HEK293 (cell line): ENCODE measurements around the gene PTCHD1.

Experiments used
- RBAK ChIP-seq: fragments of 450-650 bp; formaldehyde crosslinking; IDR thresholded peaks from 2 replicates; pipeline ENCODE4 v1.5.1; 2016; ENCODE audit warnings: missing biosample characterization, missing genetic modification characterization
- TCF7L2 ChIP-seq: IDR thresholded peaks from 2 replicates; pipeline ENCODE4 v1.6.1; 2011; ENCODE audit warnings: low read depth, mild to moderate bottlenecking, inconsistent platforms, low read length, moderate library complexity, borderline replicate concordance
- ZBTB8A ChIP-seq: fragments of 450-650 bp; formaldehyde crosslinking; IDR thresholded peaks from 2 replicates; pipeline ENCODE4 v1.5.1; 2016; ENCODE audit warnings: missing biosample characterization, missing genetic modification characterization
- ZNF324 ChIP-seq: fragments of 450-650 bp; formaldehyde crosslinking; IDR thresholded peaks from 2 replicates; pipeline ENCODE4 v1.5.1; 2016; ENCODE audit warnings: missing biosample characterization, missing genetic modification characterization
- ZNF560 ChIP-seq: fragments of 450-650 bp; formaldehyde crosslinking; IDR thresholded peaks from 2 replicates; pipeline ENCODE4 v1.5.1; 2017; ENCODE audit warnings: missing biosample characterization, missing genetic modification characterization, borderline replicate concordance
- ZNF561 ChIP-seq: fragments of 450-650 bp; IDR thresholded peaks from 2 replicates; pipeline ENCODE4 v1.5.1; 2018; ENCODE audit warnings: missing biosample characterization, missing genetic modification characterization, borderline replicate concordance
- ZNF585B ChIP-seq: fragments of 450-650 bp; formaldehyde crosslinking; IDR thresholded peaks from 2 replicates; pipeline ENCODE4 v1.5.1; 2016; ENCODE audit warnings: missing biosample characterization, missing genetic modification characterization
- ZNF777 ChIP-seq: fragments of 450-650 bp; formaldehyde crosslinking; IDR thresholded peaks from 2 replicates; pipeline ENCODE4 v1.5.1; 2017; ENCODE audit warnings: missing biosample characterization, missing genetic modification characterization, borderline replicate concordance
- ZNF785 ChIP-seq: fragments of 450-650 bp; formaldehyde crosslinking; IDR thresholded peaks from 2 replicates; pipeline ENCODE4 v1.5.1; 2016; ENCODE audit warnings: missing biosample characterization, missing genetic modification characterization
- ZNF792 ChIP-seq: fragments of 450-650 bp; formaldehyde crosslinking; IDR thresholded peaks from 2 replicates; pipeline ENCODE4 v1.5.1; 2016; ENCODE audit warnings: missing biosample characterization, missing genetic modification characterization
- TF ChIP-seq, protein P1 (sequence below): fragments of 450-650 bp; formaldehyde crosslinking; IDR thresholded peaks from 2 replicates; pipeline ENCODE4 v1.5.1; 2016; ENCODE audit warnings: missing biosample characterization, missing genetic modification characterization
- TF ChIP-seq, protein P2 (sequence below): fragments of 450-650 bp; formaldehyde crosslinking; IDR thresholded peaks from 2 replicates; pipeline ENCODE4 v1.5.1; 2016; ENCODE audit warnings: missing biosample characterization, missing genetic modification characterization
- TF ChIP-seq, protein P3 (sequence below): fragments of 450-650 bp; formaldehyde crosslinking; IDR thresholded peaks from 2 replicates; pipeline ENCODE4 v1.5.1; 2017; ENCODE audit warnings: missing biosample characterization, missing genetic modification characterization
- TF ChIP-seq, protein P4 (sequence below): IDR thresholded peaks from 2 replicates; pipeline ENCODE4 v1.6.1; 2011; ENCODE audit warnings: mild to moderate bottlenecking, low read depth, low read length, borderline replicate concordance

DNA sequence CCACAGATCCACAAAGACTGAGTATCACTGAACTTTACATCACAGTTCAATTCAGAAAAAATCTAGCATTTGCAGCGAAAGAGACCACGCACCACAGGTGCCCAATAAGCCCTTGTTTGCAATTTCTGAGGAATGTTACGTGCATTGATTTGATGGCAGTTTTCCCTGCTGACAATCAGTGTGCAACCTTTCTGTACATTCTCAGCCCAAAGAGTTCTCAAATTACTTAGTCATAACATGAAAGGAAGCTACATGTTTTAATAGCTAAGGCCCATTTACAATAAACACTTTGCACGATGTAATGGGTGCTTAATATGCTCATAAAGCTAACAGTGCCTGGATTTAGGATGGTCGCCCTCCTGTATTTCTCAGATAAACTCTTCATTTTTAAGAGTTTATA lies 47.9 kb downstream of the PTCHD1 start:
- TF ChIP-seq, protein P1, sequence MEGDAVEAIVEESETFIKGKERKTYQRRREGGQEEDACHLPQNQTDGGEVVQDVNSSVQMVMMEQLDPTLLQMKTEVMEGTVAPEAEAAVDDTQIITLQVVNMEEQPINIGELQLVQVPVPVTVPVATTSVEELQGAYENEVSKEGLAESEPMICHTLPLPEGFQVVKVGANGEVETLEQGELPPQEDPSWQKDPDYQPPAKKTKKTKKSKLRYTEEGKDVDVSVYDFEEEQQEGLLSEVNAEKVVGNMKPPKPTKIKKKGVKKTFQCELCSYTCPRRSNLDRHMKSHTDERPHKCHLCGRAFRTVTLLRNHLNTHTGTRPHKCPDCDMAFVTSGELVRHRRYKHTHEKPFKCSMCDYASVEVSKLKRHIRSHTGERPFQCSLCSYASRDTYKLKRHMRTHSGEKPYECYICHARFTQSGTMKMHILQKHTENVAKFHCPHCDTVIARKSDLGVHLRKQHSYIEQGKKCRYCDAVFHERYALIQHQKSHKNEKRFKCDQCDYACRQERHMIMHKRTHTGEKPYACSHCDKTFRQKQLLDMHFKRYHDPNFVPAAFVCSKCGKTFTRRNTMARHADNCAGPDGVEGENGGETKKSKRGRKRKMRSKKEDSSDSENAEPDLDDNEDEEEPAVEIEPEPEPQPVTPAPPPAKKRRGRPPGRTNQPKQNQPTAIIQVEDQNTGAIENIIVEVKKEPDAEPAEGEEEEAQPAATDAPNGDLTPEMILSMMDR = no peak
- TF ChIP-seq ZNF785 (tag by site-specific recombination) (no peak), ZNF561 (tag by site-specific recombination) (no peak), ZNF585B (tag by site-specific recombination) (no peak), ZNF792 (tag by site-specific recombination) (no peak), ZNF324 (tag by site-specific recombination) (no peak), RBAK (tag by site-specific recombination) (no peak), ZNF777 (no peak), ZNF560 (tag by site-specific recombination) (no peak), TCF7L2 (peak; percentile 78), ZBTB8A (tag by site-specific recombination) (no peak)
- TF ChIP-seq, protein P2, sequence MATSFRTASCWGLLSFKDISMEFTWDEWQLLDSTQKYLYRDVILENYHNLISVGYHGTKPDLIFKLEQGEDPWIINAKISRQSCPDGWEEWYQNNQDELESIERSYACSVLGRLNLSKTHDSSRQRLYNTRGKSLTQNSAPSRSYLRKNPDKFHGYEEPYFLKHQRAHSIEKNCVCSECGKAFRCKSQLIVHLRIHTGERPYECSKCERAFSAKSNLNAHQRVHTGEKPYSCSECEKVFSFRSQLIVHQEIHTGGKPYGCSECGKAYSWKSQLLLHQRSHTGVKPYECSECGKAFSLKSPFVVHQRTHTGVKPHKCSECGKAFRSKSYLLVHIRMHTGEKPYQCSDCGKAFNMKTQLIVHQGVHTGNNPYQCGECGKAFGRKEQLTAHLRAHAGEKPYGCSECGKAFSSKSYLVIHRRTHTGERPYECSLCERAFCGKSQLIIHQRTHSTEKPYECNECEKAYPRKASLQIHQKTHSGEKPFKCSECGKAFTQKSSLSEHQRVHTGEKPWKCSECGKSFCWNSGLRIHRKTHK (tag by site-specific recombination) = no peak
- TF ChIP-seq, protein P3, sequence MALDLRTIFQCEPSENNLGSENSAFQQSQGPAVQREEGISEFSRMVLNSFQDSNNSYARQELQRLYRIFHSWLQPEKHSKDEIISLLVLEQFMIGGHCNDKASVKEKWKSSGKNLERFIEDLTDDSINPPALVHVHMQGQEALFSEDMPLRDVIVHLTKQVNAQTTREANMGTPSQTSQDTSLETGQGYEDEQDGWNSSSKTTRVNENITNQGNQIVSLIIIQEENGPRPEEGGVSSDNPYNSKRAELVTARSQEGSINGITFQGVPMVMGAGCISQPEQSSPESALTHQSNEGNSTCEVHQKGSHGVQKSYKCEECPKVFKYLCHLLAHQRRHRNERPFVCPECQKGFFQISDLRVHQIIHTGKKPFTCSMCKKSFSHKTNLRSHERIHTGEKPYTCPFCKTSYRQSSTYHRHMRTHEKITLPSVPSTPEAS (tag by site-specific recombination) = no peak
- TF ChIP-seq, protein P4, sequence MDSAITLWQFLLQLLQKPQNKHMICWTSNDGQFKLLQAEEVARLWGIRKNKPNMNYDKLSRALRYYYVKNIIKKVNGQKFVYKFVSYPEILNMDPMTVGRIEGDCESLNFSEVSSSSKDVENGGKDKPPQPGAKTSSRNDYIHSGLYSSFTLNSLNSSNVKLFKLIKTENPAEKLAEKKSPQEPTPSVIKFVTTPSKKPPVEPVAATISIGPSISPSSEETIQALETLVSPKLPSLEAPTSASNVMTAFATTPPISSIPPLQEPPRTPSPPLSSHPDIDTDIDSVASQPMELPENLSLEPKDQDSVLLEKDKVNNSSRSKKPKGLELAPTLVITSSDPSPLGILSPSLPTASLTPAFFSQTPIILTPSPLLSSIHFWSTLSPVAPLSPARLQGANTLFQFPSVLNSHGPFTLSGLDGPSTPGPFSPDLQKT = no peak
